ENCODE results near the gene TTLL12. TPM values are rescaled to one million over a fixed set of nuclear protein-coding genes. Genes with fewer than 3 reads are reported as not detected.

TTLL12 gene
- total RNA-seq, 1 experiment from 2014 or later, result 46.4 TPM

DNA sequence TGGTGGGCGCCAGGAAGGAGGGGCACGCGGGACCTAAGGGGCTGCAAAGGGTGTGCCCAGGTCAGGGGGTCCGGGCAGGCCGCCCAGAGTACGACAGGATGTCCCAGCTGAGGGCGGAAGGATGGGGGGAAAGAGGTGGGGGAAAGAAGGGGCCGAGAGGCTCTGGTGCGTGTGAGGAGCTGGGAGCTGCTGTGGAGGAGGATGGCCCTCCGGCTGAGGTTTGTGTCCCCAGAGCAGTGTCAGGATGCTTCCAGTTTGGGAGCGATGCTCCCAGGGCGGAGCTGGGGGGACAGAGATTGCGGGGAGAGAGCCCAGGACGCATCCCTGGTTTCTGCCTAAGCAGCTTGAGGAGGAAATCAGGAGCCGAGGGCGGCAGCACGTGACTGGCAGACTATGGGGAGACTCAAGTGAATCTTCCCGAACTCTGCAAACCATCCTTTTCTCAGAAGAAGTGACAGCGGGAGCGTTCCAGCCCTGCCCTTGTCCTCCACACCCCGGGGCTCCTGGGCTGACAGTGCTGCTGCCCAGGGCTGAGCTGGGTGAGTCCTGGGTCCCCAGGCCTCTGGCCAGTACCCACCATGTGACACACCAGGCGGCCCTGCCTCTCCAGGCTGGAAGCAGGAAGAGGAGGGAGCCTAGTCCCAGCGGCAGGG, 19.7 kb upstream of the TTLL12 start:
- no peaks in the 10 kb centered on the region for H3K27me3 Mint-ChIP-seq (ENCODE audit: insufficient read depth, unreplicated experiment)
- no peaks in the 10 kb centered on the region for H3K27me3 ChIP-seq (replicated peaks; ENCODE audit: control insufficient read depth, insufficient read depth, low read length)
- H3K9me3 Mint-ChIP-seq (ENCODE audit: unreplicated experiment), result no peaks in the 10 kb centered on the region
- H3K4me1 Mint-ChIP-seq (ENCODE audit: low read depth, unreplicated experiment), result no peaks in the 10 kb centered on the region
- no peaks in the 10 kb centered on the region for H3K4me1 ChIP-seq
- TF ChIP-seq, protein P1, sequence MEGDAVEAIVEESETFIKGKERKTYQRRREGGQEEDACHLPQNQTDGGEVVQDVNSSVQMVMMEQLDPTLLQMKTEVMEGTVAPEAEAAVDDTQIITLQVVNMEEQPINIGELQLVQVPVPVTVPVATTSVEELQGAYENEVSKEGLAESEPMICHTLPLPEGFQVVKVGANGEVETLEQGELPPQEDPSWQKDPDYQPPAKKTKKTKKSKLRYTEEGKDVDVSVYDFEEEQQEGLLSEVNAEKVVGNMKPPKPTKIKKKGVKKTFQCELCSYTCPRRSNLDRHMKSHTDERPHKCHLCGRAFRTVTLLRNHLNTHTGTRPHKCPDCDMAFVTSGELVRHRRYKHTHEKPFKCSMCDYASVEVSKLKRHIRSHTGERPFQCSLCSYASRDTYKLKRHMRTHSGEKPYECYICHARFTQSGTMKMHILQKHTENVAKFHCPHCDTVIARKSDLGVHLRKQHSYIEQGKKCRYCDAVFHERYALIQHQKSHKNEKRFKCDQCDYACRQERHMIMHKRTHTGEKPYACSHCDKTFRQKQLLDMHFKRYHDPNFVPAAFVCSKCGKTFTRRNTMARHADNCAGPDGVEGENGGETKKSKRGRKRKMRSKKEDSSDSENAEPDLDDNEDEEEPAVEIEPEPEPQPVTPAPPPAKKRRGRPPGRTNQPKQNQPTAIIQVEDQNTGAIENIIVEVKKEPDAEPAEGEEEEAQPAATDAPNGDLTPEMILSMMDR (IDR thresholded peaks at IDR 0.05; ENCODE audit: insufficient read depth in 1 of 2, low read depth in 1 of 2, low read length in 1 of 2, severe bottlenecking in 1 of 2, unreplicated experiment in 1 of 2), result no peak
- no peak overlapping the region for H3K27ac Mint-ChIP-seq (ENCODE audit: unreplicated experiment)
- POLR2A ChIA-PET, result no interaction called here
- H3K9me3 ChIP-seq, result no peaks in the 10 kb centered on the region
- CTCF ChIA-PET, result interaction anchor here (0.6 to 1.1 kb wide), 2 partner anchors 19 to 25 kb away, joined by 3 to 4 read pairs; no protein-coding TSS in a partner anchor
- H3K36me3 Mint-ChIP-seq (ENCODE audit: insufficient read depth, unreplicated experiment), result no peaks in the 10 kb centered on the region
- DNase-seq, result no peak
- H3K36me3 ChIP-seq (ENCODE audit: control insufficient read depth, insufficient read depth, low read length), result no peaks in the 10 kb centered on the region
- BruUV-seq (replicated peaks), result no TSS peak
- no peak overlapping the region for H3K4me3 Mint-ChIP-seq (ENCODE audit: unreplicated experiment)
- intact Hi-C loops (cut with micrococcal nuclease; ENCODE audit: unreplicated experiment), result no loop called here
- no peak overlapping the region for H3K4me3 ChIP-seq (ENCODE audit: low read depth, low read length)

DNA sequence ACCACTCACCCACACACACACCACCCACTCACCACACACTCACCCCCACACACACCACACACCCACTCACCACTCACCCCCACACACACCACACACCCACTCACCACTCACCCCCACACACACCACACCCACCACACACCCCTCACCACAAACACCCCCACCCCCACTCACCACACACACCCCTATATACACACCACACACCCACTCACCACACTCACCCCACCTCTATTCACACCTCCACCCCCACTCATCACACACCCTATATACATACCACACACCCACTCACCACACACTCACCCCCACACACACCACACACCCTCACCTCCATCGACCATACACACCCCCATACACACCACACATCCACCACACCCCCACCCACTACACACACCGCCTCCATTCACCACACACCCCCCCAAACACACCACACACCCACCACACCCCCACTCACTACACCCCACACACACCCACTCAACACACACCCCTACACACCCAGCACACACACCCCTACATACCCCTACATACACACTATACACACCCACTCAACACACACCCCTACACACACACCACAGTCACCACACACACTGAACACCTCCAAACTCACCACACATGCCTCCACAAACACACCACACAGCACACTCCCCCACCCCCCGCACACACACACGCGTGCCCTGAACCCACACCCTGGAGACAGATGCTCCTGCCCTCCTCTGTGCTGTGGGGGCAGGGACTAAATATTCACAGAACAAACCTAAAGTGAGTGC, 19.0 kb upstream of the TTLL12 start:
- no peaks in the 10 kb centered on the region for H3K9me3 Mint-ChIP-seq (ENCODE audit: unreplicated experiment)
- H3K4me3 ChIP-seq (ENCODE audit: low read depth, low read length), result no peak overlapping the region
- H3K36me3 Mint-ChIP-seq (ENCODE audit: insufficient read depth, unreplicated experiment), result no peaks in the 10 kb centered on the region
- no peak for DNase-seq
- H3K36me3 ChIP-seq (ENCODE audit: control insufficient read depth, insufficient read depth, low read length), result no peaks in the 10 kb centered on the region
- ChIA-PET CTCF (interaction anchor here (1.1 kb wide), 1 partner anchor 26 kb away, joined by 3 read pairs; no protein-coding TSS in a partner anchor), POLR2A (no interaction called here)
- no peak overlapping the region for H3K4me3 Mint-ChIP-seq (ENCODE audit: unreplicated experiment)
- no peaks in the 10 kb centered on the region for H3K27me3 ChIP-seq (replicated peaks; ENCODE audit: control insufficient read depth, insufficient read depth, low read length)
- TF ChIP-seq, protein P1 (IDR thresholded peaks at IDR 0.05; ENCODE audit: insufficient read depth in 1 of 2, low read depth in 1 of 2, low read length in 1 of 2, severe bottlenecking in 1 of 2, unreplicated experiment in 1 of 2), result no peak
- no peak overlapping the region for H3K27ac Mint-ChIP-seq (ENCODE audit: unreplicated experiment)
- BruUV-seq (replicated peaks), result no TSS peak
- no peaks in the 10 kb centered on the region for H3K9me3 ChIP-seq
- intact Hi-C loops (cut with micrococcal nuclease; ENCODE audit: unreplicated experiment), result no loop called here
- no peaks in the 10 kb centered on the region for H3K4me1 Mint-ChIP-seq (ENCODE audit: low read depth, unreplicated experiment)
- no peaks in the 10 kb centered on the region for H3K27me3 Mint-ChIP-seq (ENCODE audit: insufficient read depth, unreplicated experiment)
- no peaks in the 10 kb centered on the region for H3K4me1 ChIP-seq

DNA sequence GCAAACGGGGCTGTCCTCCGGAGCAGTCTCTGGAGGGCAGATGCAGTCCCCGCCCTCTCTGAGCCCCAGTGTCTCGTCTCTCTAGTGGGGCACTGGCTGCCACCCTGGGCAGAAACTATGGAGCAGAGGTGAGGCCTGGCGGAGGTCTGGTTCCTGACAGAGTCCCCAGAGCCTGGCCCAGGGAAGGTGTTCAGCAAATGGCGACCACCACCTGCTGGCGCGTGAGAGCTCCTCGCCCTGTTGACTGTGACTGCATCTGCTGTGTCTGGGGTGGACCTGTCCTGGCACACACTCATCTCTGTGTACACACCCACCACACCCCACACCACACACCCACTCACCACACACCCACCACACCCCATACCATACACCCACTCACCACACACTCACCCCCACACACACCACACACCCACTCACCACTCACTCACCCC, 18.3 kb upstream of the TTLL12 start:
- H3K27ac Mint-ChIP-seq (ENCODE audit: unreplicated experiment), result no peak overlapping the region
- Histone ChIP-seq H3K36me3 (ENCODE audit: control insufficient read depth, insufficient read depth, low read length) (no peaks in the 10 kb centered on the region), H3K27me3 (replicated peaks; ENCODE audit: control insufficient read depth, insufficient read depth, low read length) (no peaks in the 10 kb centered on the region), H3K4me1 (no peaks in the 10 kb centered on the region), H3K9me3 (no peaks in the 10 kb centered on the region), H3K4me3 (ENCODE audit: low read depth, low read length) (no peak overlapping the region)
- no peak for DNase-seq
- TF ChIP-seq, protein P1 (IDR thresholded peaks at IDR 0.05; ENCODE audit: insufficient read depth in 1 of 2, low read depth in 1 of 2, low read length in 1 of 2, severe bottlenecking in 1 of 2, unreplicated experiment in 1 of 2), result no peak
- BruUV-seq (replicated peaks), result no TSS peak
- no peaks in the 10 kb centered on the region for H3K27me3 Mint-ChIP-seq (ENCODE audit: insufficient read depth, unreplicated experiment)
- H3K36me3 Mint-ChIP-seq (ENCODE audit: insufficient read depth, unreplicated experiment), result no peaks in the 10 kb centered on the region
- intact Hi-C loops (cut with micrococcal nuclease; ENCODE audit: unreplicated experiment), result no loop called here
- H3K4me3 Mint-ChIP-seq (ENCODE audit: unreplicated experiment), result no peak overlapping the region
- H3K9me3 Mint-ChIP-seq (ENCODE audit: unreplicated experiment), result no peaks in the 10 kb centered on the region
- no peaks in the 10 kb centered on the region for H3K4me1 Mint-ChIP-seq (ENCODE audit: low read depth, unreplicated experiment)
- ChIA-PET POLR2A (no interaction called here), CTCF (no interaction called here)
